GM18498 (cell line): ENCODE data around the gene APBA1.
A peak's percentile ranks its signal among the peaks of the same experiment; 100 is the strongest.

Experiments used
- ATAC-seq: cut with Tn5 transposase; IDR thresholded peaks from one replicate; pipeline ENCODE4 v1.9.1; 2021; ENCODE audit warnings: mild to moderate bottlenecking, moderate library complexity; ENCODE audit not compliant: unreplicated experiment

Gene APBA1

DNA sequence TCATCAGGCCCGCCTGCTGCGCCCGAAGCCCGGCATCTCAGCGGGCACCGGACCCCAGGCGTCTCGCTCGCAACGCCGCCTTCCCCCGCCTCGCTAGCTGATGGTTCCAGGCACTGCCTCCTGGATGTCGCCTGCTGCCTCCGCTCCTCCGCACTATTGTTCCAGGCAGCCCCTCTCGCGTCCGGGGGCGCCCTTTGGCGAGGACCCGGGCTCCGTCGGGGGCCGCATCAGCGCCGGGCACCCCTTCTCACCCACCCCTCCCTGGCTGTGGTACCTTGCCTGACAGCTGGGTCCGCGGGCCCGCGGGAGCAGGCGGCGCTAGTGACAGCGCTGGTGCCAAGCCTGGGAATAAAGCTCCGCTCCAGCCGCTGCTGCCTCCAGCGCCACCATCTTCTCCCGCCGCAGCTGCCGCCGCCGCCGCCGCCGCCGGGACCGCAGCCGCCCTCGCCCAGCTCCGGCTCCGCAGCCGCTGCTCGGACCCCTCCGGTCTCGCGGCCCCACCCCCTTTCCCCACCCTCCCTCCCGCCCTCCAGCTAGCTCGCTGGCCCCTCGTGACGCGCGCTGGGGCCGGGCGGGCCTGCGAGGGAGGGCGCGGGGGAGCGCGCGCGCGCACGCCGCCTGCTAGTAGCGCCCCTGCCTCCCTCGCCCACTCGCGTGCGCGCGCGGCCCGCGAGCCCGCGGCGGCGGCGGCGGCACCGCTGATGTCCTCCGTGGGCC, at the start of gene APBA1:
TSS of gene APBA1 (minus strand) at position 493 of the 717 bp plus-strand sequence.
- ATAC-seq, result peak; percentile 54

DNA sequence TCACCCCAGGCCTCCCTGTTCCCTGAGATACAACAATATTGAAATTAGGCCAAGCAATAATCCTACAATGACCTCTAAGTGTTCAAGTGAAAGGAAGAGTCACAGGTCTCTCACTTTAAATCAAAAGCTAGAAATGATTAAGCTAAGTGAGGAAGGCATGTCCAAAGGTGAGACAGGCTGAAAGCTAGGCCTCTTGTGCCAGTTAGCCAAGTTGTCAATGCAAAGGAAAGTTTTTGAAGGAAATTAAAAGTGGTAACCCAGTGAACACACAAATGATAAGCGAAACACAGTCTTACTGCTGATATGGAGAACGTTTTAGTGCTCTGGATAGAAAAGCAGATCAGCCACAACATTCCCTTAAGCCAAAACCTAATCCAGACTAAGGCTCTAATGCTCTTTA, 47.8 kb upstream of the APBA1 start:
- ATAC-seq, result no peak

DNA sequence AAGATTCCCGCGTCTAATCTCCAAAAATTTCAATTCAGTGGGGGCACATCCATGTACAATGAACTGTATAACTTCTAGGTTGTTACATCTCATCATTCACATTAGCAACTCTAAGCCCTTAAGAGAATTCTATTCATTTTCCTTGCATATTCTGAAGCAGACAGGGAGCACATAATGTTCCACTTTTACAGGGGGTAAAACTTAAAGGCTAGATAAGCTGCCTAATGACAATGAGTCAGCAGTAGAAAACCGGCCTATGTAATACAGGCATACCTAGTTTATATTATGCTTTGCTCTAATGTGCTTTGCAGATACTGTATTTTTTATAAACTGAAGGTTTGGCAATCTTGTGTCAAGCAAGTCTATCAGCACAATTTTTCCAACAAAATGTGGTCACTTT, 47.2 kb upstream of the APBA1 start:
- ATAC-seq, result no peak

- ATAC-seq, result no peak
Observed at GRCh38 chr9:69718218-69718617, 46.0 kb upstream of the APBA1 start.

DNA sequence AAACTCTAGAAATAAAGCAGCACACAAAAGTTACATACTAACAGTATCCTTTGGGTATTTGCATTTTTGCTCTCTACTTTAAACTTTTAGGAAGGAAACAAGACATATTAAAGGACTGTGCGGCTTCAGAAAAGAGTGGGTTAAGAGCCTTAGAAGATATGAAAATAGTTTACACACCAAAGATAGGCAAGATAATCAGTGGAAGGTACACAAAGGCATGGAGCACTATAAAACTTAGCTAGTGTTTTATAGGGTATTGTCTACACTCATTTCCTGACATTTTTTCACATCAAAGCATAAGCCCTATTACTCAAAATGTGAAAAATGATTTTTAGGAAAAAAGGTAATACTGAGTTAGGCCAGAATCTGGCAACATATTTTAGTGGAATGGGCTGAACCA, 43.7 kb upstream of the APBA1 start:
- no peak for ATAC-seq

DNA sequence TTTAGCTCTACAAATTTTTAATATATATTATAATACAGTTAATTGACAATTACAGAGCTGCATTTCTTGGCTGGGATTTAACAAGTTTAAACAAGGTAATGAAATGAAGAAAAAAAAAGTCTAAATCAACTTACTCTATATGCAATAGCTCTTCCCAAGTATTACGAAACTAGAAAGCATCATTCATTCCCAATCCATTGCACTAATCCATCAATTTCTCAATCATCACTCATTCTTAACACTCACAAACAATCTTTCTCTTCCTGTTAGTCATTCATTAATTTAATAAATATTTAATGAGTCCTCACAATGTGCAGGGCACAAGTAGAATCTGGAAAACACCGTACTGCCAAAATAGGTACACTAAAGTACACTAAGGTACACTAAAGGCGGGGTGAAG, 42.9 kb upstream of the APBA1 start:
- no peak for ATAC-seq

- no peak for ATAC-seq
Observed at GRCh38 chr9:69697475-69697874, 25.3 kb upstream of the APBA1 start.

- no peak for ATAC-seq
Observed at GRCh38 chr9:69696802-69697201, 24.6 kb upstream of the APBA1 start.

DNA sequence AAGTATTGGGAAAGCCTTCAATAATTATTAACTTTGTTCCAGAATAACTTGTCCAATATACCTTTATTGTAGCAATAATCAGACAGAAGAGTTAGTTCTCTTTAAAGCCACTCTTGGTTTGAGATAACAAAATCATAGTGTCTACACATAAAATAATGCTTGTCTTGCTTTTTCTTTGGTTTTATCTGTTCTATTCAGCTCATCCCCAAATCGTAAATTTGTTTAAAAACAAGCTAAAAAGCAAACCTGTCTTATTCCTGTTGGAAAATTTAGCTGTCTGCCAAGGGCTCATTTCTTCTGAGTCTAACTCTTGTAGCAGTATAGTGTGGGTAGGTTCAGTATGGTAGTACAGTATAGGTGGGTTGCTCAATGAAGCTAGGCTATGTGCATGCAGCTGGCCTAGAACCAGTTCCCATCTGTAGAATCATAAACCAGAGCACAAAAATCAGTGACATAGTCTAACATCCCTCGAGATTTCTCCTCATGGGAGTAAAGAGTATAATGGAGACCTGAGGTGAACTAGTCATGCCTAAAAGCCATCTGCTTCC, 17.9 kb upstream of the APBA1 start:
- no peak for ATAC-seq

DNA sequence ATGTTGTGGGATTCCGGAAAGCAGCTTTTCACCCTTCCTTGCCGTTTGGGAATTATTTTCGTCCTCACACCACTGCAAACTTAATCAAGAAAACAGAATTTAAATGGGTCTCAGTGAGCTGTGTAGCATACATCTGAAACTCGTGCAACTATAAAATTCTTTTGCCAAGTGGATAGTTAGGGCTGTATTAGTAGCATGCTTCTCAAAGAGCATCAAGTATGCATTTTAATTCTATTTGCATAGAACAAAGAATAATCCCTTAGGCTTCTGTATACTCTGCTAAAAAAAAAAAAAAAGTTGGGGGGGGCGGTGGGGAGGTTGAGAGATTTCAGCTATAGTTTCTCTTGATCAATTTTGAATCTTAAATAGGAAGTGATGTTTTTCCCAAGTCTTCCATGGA, 11.8 kb upstream of the APBA1 start:
- no peak for ATAC-seq

GRCh38 chr9:69678843-69679538, 6.8 kb upstream of the APBA1 start:
- ATAC-seq, result no peak

- no peak for ATAC-seq
Observed at GRCh38 chr9:69677931-69678330, 5.8 kb upstream of the APBA1 start.

DNA sequence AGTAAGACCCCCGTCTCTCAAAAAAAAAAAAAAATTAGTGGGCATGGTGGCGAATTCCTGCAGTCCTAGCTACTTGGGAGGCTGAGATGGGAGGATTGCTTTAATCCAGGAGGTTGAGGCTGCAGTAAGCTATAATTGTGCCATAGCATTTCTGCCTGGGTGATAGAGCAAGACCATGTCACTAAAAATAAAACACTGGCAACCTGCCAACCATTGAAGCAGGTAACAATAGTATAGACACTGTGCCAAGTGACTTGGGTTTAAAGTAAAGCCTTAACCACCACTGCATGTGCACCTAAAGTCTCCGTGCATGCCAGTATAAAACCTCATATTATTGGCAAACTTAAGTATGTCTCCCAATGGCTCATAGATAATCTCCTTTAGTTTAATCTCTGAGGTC, 3.4 kb upstream of the APBA1 start:
- no peak for ATAC-seq

- ATAC-seq, result no peak
Observed at GRCh38 chr9:69674716-69675438, 2.7 kb upstream of the APBA1 start.

- no peak for ATAC-seq
Observed at GRCh38 chr9:69674112-69674685, 2.0 kb upstream of the APBA1 start.

- ATAC-seq, result no peak
Observed at GRCh38 chr9:69673311-69673640, 1.1 kb upstream of the APBA1 start.

GRCh38 chr9:69672596-69673310, 582 bp upstream of the APBA1 start:
- peak; percentile 96 for ATAC-seq

DNA sequence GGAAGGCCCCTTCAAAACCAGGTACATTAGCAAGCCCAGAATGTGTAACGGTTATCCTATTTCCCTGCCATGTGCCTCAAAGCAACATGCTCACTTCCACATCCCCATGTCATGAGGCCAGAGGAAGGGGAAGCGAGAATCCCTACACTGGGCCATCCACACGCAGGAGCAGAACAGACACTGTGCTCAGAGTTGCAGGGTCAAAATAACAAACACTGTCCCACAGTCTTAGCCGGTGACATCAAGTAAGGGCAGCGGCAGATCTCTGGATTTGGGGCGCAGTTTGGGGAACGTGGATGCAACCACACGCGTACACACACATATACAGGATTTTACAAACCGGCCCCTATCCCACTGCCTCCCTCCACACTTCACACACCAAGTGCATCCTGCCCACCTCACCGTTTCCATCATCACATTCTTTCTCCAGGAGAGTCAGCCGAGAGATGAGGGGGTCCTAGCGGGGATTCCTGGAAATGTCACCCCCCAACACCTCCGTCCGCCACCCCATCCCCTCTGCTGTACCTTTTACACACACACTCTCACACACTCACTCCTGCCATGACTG, 776 bp downstream of the APBA1 start:
- no peak for ATAC-seq

GRCh38 chr9:69667306-69667705, 4.9 kb downstream of the APBA1 start:
- ATAC-seq, result no peak

DNA sequence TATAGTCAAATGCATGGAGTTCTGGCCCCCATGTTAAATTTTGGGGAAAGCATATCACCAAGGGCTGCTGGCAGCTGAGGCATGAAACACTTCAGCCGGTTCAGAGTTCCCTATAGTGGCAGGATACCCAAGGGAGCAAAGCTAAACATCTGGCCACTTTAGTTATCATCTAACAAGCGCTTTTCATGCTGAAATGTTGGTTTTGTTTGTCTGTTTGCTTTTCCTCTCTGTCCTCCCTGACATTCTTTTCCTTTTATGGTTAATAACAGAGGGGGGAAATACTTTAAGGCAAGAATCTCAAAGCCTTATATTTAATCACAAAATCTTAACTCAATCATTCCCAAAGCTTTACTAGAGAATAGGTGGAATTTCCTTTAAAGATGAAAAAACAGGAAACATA, 11.9 kb downstream of the APBA1 start:
- no peak for ATAC-seq
